Neural crest cell (in vitro differentiated cells): ENCODE data around the gene PAX7. TPM values are rescaled to one million over a fixed set of nuclear protein-coding genes. Genes with fewer than 3 reads are reported as not detected.

Source experiments
- DNase-seq: peaks from one replicate; pipeline ENCODE4 v3.0.0; 2021; ENCODE audit warnings: low read depth, mixed read lengths, low spot score
- H3K27ac Mint-ChIP-seq: one replicate; pipeline ENCODE4 v1.8.0; 2021; ENCODE audit warnings: mild to moderate bottlenecking, mixed read lengths; ENCODE audit not compliant: unreplicated experiment
- H3K27me3 Mint-ChIP-seq: 2 replicates; pipeline ENCODE4 v1.8.0; 2021; ENCODE audit warnings: low read depth, mild to moderate bottlenecking, mixed read lengths
- H3K36me3 Mint-ChIP-seq: 2 replicates; pipeline ENCODE4 v1.8.0; 2021; ENCODE audit warnings: low read depth, mild to moderate bottlenecking, mixed read lengths
- H3K4me1 Mint-ChIP-seq: 2 replicates; pipeline ENCODE4 v1.8.0; 2021; ENCODE audit warnings: mixed read lengths
- H3K4me3 Mint-ChIP-seq: one replicate; pipeline ENCODE4 v1.8.0; 2021; ENCODE audit warnings: mild to moderate bottlenecking, mixed read lengths
- H3K9me3 Mint-ChIP-seq: 2 replicates; pipeline ENCODE4 v1.8.0; 2021; ENCODE audit warnings: mixed read lengths
- total RNA-seq: library from RNA; stranded (reverse); gene quantifications from 2 replicates; pipeline ENCODE4 v1.2.1, GENCODE V29; 2021
- TF ChIP-seq, protein P1 (sequence below): fragments of 200-600 bp; sonication (generic); conservative IDR thresholded peaks from 2 replicates; pipeline ENCODE4 v1.5.0; 2021; ENCODE audit warnings: antibody characterized with exemption, mild to moderate bottlenecking

PAX7 gene
- total RNA-seq, 1 donor from 2014 or later, result 10.9 TPM

DNA sequence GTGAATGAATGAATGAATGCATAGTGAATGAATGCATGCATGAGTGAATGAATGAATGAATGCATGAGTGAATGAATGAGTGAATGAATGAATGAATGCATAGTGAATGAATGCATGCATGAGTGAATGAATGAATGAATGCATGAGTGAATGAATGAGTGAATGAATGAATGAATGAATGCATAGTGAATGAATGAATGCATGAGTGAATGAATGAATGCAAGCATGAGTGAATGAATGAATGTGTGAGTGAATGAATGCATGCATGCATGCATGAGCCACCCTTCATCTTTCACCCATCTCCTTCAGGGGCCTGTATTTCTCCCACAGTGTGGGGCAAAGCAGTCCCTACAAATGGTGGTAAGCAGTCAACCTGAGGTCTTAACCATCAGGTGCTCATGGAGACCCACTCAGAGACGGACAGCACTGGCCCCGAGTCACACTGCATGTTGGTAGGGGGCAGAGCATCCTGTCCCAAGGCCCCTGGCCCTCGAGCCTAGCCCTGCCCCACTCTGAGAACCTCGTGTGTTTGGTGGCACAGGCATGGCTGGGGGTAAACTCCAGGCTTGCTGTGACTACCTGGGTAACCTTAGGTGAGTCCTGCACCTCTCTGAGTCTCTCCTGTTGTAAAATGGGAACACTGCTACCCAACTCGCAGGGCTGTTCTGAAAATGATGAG is 28.0 kb upstream of the PAX7 start:
- Mint-ChIP-seq H3K36me3 (no peaks in the 10 kb centered on the region), H3K27ac (no peak overlapping the region), H3K9me3 (no peaks in the 10 kb centered on the region), H3K27me3 (peaks cover 57% of the 10 kb centered on the region), H3K4me1 (no peaks in the 10 kb centered on the region), H3K4me3 (no peak overlapping the region)
- TF ChIP-seq, protein P1, sequence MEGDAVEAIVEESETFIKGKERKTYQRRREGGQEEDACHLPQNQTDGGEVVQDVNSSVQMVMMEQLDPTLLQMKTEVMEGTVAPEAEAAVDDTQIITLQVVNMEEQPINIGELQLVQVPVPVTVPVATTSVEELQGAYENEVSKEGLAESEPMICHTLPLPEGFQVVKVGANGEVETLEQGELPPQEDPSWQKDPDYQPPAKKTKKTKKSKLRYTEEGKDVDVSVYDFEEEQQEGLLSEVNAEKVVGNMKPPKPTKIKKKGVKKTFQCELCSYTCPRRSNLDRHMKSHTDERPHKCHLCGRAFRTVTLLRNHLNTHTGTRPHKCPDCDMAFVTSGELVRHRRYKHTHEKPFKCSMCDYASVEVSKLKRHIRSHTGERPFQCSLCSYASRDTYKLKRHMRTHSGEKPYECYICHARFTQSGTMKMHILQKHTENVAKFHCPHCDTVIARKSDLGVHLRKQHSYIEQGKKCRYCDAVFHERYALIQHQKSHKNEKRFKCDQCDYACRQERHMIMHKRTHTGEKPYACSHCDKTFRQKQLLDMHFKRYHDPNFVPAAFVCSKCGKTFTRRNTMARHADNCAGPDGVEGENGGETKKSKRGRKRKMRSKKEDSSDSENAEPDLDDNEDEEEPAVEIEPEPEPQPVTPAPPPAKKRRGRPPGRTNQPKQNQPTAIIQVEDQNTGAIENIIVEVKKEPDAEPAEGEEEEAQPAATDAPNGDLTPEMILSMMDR, result no peak
- no peak for DNase-seq

DNA sequence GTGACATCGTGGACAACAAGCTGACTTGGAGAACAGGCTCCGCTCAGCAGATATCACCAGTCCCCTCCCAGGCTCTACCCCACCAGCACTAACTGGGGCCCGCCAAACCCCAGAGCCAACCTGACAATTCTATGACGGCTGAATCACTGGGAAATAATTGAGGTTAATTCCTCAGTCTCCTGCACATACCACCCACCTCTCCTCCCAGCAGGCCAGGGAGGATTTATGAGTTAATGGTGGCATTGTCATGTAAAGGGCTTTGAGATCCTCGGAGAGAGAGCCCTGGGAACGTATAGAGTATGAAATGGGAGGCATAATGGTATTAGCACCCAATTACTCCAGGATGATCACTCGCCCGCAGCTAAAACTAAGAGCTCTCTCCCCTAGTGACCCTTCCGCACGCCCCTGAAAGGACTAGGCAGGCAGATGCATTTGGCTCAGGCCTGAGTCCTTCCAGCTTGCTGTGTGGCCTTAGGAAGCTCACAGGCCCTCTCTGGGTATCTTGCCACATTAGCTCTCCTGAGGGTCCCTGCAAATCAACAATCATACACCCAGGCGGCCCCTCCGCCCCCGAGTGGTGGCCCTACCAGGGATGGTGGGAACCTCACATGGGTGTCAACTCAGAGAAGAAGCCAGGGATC is 27.3 kb upstream of the PAX7 start:
- Mint-ChIP-seq H3K27ac (no peak overlapping the region), H3K27me3 (peaks cover 56% of the 10 kb centered on the region), H3K36me3 (no peaks in the 10 kb centered on the region), H3K4me1 (no peaks in the 10 kb centered on the region), H3K9me3 (no peaks in the 10 kb centered on the region), H3K4me3 (no peak overlapping the region)
- TF ChIP-seq, protein P1, result no peak
- DNase-seq, result no peak

DNA sequence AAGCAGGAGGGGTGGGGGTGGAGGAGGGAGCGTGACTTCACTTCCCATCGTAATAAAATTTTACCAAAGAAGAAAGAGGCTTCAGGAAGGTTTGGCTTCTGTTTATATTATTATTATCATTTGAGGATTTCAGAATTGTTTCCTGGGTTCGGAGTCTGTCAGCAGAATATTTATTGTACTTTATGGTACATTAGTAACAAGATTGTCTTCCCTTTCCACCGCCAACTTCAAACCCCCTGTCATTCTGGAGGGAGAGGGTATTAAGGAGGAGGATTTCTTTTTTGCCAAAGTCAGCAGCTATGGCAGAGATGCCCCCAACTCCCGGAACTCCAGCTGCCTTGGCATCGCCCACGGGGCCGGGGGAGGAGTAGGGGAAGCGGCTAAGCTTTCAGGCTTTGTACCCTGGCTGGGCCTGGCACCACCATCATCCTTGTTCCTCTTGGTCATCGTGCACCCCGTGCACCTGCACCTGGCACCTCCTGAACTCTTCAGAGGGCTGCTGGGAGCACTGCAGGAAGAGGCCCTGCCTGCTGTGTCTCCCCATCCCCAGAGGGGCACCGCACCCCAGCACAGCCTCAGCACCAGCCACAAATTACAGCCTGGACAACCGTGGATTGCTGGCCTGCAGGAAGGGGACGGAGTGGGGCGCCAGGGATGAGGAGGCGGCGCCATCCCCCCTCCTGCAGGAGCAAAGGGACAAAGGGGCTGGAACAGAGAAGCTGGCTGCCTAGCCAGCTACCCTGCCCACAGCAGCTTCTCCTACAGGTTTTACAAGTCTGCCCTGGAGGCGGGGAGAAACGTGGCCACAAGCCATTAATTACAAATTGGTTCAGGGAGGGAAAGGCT is 24.0 kb upstream of the PAX7 start:
- Mint-ChIP-seq H3K4me3 (no peak overlapping the region), H3K27me3 (peaks cover 49% of the 10 kb centered on the region), H3K36me3 (no peaks in the 10 kb centered on the region), H3K27ac (no peak overlapping the region), H3K9me3 (no peaks in the 10 kb centered on the region), H3K4me1 (no peaks in the 10 kb centered on the region)
- TF ChIP-seq, protein P1, result no peak
- no peak for DNase-seq

DNA sequence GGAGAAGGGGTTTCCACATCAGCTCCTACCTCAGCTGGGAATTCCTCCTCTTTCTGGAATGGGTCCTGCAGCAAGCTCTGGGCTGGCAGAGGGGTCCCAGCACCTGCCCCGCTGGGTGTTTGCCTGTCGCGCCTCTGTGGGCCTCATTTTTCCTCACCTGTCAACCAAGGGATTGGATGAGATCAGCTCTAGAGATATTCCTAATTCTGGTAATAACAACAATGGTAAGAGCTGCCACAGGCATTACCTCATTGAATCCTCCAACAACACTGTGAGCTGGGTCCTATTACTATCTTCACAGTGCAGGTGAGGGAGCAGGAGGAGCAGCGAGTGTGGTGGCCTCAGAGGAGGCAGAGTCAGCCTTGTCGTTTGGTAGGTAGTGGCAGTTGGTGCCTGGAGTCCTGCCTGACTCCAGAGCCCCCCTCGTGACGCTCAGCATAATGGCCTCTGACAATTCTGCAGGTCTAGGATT is 23.3 kb upstream of the PAX7 start:
- Mint-ChIP-seq H3K4me1 (no peaks in the 10 kb centered on the region), H3K4me3 (no peak overlapping the region), H3K27me3 (peaks cover 50% of the 10 kb centered on the region), H3K9me3 (no peaks in the 10 kb centered on the region), H3K27ac (no peak overlapping the region), H3K36me3 (no peaks in the 10 kb centered on the region)
- TF ChIP-seq, protein P1, result no peak
- no peak for DNase-seq

DNA sequence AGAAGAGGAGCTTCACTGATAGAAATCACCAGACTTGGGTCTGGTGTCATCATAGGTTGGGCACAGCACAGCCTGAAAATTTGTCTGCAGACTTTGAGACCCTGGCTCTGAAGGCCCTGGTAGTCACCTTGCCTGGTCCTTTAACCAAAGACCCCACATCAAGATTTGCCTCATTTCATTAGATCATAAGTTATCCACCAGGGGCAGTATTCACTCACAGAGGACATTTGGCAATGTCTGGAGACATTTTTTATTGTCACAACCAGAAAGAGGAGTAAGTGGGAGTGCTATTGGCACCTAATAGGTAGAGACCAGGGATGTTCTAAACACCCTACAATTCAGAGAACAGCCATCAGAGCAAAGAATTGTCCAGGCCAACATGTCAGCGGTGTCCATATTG is 22.1 kb upstream of the PAX7 start:
- no peaks in the 10 kb centered on the region for H3K9me3 Mint-ChIP-seq
- no peaks in the 10 kb centered on the region for H3K4me1 Mint-ChIP-seq
- H3K27me3 Mint-ChIP-seq, result peaks cover 54% of the 10 kb centered on the region
- no peak overlapping the region for H3K4me3 Mint-ChIP-seq
- no peak overlapping the region for H3K27ac Mint-ChIP-seq
- no peak for DNase-seq
- TF ChIP-seq, protein P1, result peak; percentile 37
- no peaks in the 10 kb centered on the region for H3K36me3 Mint-ChIP-seq
